AG08395 (cell line): ENCODE data around the gene IGFALS.

Source experiments
- DNase-seq: peaks from one replicate; pipeline ENCODE4 v3.0.0; 2012; ENCODE audit warnings: mixed read lengths, low spot score

Gene IGFALS

GRCh38 chr16:1776991-1777374, 16.5 kb downstream of the IGFALS start:
- no peak for DNase-seq

- DNase-seq = no peak
These were observed 16.9 kb downstream of the IGFALS start for GRCh38 chr16:1776672-1776955.

DNA sequence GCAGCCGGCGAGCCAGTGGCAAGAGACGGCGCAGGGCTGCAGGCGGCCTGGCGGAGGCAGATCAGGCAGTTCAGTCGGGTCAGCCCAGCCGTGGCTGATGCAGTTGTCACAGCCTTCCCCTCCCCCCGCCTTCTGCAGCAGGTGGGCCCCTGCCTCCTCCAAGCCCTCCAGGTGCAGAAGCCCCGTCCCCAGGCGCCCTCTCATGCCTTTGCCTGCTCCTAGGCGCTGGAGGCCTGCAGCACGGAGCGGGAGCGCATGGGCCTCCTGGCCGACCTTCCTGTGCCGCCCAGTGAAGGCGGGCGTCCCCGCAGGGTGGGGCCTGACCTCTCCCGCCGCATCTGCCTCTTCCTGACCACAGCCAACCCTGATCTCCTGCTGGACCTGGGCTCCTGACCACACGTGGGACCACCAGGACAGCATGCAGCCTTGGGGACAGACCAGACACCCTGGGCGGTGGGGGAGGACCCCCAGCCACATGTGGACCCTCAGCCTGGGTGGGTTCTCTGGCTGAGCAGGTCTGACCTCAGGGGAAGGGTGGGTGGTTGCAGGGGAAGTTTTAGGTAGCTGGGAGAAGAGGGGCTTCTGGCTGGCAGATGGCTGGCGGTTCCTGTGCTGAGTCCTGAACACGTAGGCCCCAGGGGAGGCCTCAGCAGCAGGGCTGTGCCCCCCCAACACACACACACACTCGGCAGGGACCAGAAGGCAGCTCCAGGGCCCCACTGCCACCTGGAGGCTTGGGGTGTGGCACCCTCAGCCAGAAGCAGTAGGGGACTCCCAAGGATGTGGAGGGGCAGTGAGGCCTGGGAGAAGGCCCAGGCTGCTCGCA, 17.4 kb downstream of the IGFALS start:
- no peak for DNase-seq

GRCh38 chr16:1775006-1775845, 18.3 kb downstream of the IGFALS start:
- no peak for DNase-seq

DNA sequence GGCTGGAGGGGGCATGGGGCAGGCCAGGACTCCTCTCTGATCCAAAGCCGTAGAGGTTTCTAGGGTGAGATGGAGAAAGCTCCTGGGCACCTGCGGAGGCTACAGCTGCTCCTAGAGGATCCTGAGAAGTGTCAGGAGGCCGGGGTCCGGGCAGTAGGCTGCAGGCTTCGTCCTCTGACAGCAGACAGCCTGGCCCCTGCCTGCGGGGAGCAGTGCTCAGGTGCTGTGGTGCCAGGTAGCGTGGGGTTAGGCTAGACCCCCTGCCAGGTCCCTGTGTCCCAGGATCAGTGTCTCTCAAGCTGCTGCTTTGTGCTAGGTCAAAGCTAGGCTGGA, 19.1 kb downstream of the IGFALS start:
- DNase-seq = no peak

GRCh38 chr16:1773703-1774447, 19.6 kb downstream of the IGFALS start:
- DNase-seq = peak; percentile 32

- DNase-seq = peak; percentile 85
These were observed 20.4 kb downstream of the IGFALS start, which contains the start of gene MRPS34 for GRCh38 chr16:1772908-1773702. Gene MRPS34, minus strand, starts transcription at chr16:1773134. Its CDS starts 15 bp downstream, at chr16:1773119.

DNA sequence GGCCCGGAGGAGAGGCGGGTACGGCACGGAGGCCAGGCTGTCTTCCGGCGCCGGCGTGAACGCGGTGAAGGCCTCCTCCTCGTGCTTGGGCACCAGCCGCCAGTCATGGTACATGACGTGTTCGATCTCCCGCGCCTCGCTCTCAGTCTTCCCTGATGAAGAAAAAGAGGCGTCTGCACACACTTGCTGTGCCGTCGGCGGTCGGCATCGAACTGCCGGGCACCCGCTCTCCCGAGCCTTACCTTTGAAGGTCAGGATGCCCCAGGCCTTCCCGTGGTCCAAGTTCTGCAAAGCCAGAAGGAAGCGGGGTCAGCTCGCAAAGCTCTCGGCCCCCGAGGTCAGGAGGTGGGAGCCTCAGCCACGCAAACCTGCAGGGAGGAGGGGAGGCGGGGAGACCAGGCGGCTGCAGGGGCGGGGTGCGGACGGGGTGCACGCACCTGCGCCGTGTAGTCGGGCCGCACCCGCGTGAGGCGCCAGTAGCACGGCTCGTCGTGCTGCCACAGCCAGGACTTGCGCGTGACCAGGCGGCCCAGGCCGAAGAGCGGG, 21.1 kb downstream of the IGFALS start, which contains the start of gene EME2:
Gene EME2 (plus strand): TSS at position 449 of the 546 bp plus-strand sequence. CDS start 418 bp downstream, outside the sequence.
- DNase-seq = no peak

DNA sequence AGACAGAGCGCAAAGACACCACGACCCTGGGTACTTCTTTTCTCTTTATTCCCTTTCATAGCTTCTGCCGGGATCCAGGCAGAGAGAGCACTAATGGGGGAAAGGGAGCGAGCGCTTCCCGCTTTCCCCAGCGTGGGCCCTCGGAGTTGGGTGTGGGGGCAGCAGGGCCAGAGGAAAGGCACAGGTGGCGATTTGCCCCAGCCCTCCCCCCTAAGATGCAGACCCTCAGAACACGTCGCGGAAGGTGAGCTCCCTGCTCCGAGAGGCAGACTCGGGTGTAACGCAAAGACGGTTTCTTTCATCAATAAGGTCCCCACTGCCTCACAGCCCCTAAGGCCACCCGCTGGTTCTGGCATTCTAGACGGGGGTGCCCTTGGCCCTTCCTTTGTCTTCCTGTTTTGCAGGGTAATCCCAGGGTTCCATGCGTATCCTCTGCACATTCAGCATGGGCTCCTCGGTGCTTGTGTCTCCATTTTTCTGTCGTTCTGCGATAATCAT, 21.6 kb downstream of the IGFALS start:
- no peak for DNase-seq

GRCh38 chr16:1771188-1771863, 22.2 kb downstream of the IGFALS start, which contains the start of gene NME3:
Gene NME3, minus strand, starts transcription at chr16:1771543. Its CDS starts 9 bp downstream, at chr16:1771534.
- peak; percentile 78 for DNase-seq

DNA sequence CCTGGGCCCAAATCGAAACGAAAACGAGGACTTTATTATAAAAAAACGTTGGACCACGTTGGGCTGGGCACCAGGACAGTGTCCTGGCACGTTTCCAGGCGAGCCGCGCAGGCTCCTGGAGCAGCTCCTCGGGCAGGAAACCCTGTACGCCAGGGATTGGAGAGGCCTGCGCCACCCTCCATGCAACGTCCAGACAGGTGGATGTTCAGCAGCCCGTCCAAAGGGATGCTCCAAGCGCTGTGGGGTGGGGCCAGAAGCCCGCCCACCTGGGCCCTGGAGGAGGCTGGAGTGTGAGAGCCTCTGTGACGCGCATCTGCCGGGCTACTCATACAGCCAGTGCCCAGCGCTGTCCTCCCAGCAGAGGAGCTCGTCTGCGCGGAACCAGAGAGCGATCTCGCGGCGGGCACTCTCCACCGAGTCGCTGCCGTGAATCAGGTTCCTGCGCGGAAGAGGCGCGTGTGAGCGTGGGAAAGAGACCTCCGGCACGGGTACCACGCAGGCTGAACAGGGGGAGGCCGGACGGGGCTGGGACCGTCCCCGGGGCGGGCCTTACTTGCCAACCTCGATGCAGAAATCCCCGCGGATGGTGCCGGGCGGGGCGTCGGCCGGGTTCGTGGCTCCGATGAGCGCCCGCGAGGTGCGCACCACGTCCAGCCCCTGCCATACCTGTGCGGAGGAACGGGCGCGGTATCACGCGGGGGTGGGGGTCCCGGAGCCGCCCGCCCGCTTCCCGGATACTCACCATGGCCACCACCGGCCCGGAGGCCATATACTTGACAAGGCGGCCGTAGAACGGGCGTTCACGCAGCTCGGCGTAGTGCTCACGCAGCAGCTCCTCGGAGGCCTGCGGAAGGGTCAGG, 22.9 kb downstream of the IGFALS start:
- peak; percentile 61 for DNase-seq

- DNase-seq = no peak
These were observed 23.9 kb downstream of the IGFALS start for GRCh38 chr16:1769402-1770300.

DNA sequence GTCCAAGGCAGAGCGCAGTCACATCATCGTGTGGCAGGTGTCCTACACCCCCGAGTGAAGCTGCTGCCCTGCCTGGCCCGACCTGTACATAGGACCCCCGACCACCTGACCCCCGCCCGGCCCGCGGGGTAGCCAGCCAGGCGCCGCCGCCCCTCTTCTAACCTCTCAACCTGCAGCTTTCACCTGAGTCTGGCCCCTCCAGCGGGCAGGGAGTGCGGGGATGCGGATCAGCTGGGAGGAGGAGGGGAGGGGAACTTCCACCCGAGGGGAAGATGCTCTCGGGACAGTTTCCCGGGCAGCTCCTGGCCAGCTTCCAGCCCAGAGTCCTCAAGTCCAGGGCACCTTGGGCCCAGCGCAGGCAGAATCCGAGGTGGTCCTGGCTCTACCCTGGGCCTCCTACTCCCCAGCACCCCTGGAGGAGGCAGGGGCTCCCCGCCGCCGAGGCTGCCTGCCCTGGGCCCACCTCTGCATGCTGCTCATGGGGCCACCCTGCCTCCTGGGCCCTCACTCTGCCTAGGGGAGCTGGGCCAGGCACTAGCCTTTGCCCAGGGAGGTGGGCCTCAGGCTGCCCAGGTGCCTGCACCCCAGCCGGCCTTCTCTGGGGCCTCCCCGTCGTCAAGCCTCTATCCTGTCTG, 24.6 kb downstream of the IGFALS start:
- DNase-seq = no peak

GRCh38 chr16:1768061-1768766, 25.3 kb downstream of the IGFALS start:
- DNase-seq = no peak

DNA sequence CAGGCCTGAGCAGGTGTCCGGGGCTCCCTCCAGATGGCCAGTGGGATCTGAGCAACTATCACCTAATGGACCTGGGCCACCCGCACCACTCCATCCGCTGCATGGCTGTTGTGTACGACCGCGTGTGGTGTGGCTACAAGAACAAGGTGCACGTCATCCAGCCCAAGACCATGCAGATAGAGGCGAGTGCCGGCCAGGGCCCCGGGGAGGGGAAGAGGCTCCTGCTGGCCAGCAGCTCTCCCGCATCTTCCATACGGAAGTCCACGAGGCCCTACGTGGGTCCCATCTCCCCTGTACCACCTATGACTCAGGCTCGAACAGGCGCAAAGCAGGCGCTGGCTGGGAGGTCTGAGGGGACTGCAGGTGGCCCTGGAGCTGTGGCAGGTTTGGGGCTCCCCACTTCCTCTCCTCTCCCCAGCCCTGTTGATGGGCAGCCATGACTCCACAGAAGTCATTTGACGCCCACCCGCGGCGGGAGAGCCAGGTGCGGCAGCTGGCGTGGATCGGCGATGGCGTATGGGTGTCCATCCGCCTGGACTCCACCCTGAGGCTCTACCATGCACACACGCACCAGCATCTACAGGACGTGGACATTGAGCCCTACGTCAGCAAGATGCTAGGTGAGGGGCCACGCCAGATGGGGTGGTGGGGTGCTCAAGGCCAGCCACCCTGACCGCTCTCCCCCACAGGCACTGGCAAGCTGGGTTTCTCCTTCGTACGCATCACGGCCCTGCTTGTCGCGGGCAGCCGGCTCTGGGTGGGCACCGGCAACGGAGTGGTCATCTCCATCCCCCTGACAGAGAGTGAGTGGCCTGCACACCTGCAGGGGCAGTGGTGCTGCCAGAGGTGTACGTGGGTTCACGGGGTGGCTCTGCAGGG, 26.1 kb downstream of the IGFALS start:
- DNase-seq = no peak

DNA sequence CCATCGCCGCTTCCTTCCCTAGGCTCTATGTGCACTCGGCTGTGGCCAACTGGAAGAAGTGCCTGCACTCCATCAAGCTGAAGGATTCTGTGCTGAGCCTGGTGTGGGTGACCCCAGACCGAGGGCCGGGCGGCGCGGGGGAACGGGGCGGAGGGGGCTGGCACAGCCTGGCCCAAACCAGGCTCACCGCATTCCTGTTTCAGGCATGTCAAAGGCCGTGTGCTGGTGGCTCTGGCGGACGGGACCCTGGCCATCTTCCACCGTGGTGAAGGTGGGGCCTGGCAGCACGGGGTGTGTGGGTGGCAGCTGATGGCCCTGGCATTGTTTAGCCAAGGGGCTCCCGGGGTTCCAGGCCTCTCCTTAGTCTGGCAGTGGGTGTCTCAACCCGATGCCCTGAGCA, 26.8 kb downstream of the IGFALS start:
- DNase-seq = no peak
